ENCODE measurements around the gene HADHB.

DNA sequence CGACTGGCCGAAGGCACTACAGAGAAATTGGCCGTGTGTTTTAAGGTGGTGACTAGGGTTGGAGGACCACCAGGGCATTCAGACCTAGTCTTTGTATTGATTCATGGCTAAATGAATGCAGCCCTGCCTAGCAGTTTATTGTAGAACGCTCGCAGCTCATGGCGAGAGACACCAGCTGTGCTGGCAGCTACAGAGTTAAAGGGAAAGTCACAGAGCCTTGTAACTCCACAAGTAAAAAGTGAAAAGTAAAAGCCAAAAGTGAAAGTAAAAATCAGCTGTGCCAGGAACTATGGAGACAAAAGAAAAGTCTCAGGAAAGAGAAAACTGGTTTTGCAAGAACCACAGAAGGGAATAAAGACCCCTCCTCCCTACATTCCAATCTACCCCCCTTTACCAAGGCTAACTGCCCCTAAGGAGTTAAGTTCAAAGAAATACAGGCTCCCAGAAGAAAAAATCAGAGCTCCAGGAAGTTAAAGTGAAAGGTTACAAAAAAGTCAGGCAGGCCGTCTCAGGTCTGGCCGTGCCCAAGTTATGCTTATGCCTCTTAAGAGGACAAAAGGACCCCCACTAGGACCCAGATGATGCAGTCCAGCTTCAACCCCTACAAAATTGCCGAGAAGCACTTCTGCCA, 54.8 kb downstream of the HADHB start:
- TF ChIP-seq NFIC (IDR thresholded peaks at IDR 0.05) (no peak), TAF1 (IDR thresholded peaks at IDR 0.05; ENCODE audit: low read depth) (no peak), TCF12 (IDR thresholded peaks at IDR 0.05; ENCODE audit: low read depth) (no peak), REST (IDR thresholded peaks at IDR 0.05; ENCODE audit: low read depth) (no peak), EP300 (IDR thresholded peaks at IDR 0.05; ENCODE audit: borderline replicate concordance) (peak; percentile 18; the same call in 1 of the 2 replicates), FOXM1 (IDR thresholded peaks at IDR 0.05; ENCODE audit: borderline replicate concordance, low read depth) (0 out of 2 replicates have a peak, but pooled peaks have one; percentile 14), YY1 (IDR thresholded peaks at IDR 0.05; ENCODE audit: low read depth) (no peak), RAD21 (IDR thresholded peaks at IDR 0.05; ENCODE audit: low read depth) (no peak), TEAD4 (IDR thresholded peaks at IDR 0.05) (no peak), CEBPB (IDR thresholded peaks at IDR 0.05) (no peak), EGR1 (IDR thresholded peaks at IDR 0.05) (no peak), CREB1 (IDR thresholded peaks at IDR 0.05; ENCODE audit: low read depth) (no peak)
- TF ChIP-seq, protein P1, sequence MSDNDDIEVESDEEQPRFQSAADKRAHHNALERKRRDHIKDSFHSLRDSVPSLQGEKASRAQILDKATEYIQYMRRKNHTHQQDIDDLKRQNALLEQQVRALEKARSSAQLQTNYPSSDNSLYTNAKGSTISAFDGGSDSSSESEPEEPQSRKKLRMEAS (IDR thresholded peaks at IDR 0.05) = no peak
